Measurements from ENCODE around the gene MGRN1. TPM values are rescaled to one million over a fixed set of nuclear protein-coding genes. Genes with fewer than 3 reads are reported as not detected.

The MGRN1 gene
- total and polyA plus RNA-seq, 2 of the 13 experiments (the other 11 are each of a cell fraction or from before 2014, with no cell fraction given) = 11.9 to 12.6 TPM

DNA sequence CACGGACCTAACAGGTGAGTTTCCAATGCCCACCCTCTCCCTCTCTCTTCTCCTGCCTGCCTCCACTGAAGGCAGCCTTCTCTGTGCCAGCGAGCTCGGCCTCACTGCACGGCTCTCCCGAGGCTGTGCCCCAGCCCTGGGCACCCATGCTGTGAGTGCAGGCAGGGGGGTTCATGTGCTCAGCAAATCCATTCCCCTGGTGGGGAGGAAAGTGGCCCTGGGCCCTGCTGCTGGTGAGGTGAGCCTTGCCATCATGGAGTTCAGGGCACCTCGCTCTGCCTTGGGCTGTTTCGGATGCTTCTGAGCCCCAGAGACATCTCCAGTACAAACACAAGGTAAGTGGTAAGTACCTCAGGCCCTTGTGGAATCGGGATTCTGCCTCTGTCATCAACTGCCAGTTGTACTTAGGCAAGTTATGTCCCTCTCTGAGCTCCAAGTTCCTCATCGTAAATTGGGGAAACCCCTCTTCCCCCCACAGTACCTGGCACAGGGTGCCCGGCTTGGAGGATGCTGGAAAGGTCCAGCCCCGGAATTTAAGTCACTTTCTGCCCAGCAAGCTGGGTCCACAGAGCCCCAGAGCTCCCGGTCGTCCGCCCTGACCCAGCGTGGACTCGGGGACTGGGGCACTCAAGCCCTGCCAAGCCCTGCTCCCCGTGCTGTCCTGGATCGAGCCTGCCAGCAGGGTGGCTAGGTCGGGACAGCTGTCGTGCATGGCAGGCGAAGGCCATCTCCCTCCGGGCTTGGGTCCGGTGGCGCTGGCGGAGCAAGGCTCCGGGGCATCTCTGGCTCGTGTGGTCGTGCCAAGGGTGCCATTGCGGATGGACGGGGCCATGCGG is 68.1 kb downstream of the MGRN1 start (continued):
- peak; percentile 18 for TF ChIP-seq ZNF407 (CRISPR knock-in tag; IDR thresholded peaks at IDR 0.05; ENCODE audit: not compliant biosample characterization)
- peak; percentile 14; the same call in 1 of the 2 replicates for TF ChIP-seq ZNF768 (CRISPR knock-in tag; IDR thresholded peaks at IDR 0.05)
- TF ChIP-seq, protein P1, sequence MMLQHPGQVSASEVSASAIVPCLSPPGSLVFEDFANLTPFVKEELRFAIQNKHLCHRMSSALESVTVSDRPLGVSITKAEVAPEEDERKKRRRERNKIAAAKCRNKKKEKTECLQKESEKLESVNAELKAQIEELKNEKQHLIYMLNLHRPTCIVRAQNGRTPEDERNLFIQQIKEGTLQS (CRISPR knock-in tag; IDR thresholded peaks at IDR 0.05) = 0 out of 2 replicates have a peak, but pooled peaks have one; percentile 10
- TF ChIP-seq, protein P2, sequence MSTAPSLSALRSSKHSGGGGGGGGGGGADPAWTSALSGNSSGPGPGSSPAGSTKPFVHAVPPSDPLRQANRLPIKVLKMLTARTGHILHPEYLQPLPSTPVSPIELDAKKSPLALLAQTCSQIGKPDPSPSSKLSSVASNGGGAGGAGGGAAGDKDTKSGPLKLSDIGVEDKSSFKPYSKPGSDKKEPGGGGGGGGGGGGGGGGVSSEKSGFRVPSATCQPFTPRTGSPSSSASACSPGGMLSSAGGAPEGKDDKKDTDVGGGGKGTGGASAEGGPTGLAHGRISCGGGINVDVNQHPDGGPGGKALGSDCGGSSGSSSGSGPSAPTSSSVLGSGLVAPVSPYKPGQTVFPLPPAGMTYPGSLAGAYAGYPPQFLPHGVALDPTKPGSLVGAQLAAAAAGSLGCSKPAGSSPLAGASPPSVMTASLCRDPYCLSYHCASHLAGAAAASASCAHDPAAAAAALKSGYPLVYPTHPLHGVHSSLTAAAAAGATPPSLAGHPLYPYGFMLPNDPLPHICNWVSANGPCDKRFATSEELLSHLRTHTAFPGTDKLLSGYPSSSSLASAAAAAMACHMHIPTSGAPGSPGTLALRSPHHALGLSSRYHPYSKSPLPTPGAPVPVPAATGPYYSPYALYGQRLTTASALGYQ (CRISPR knock-in tag; IDR thresholded peaks at IDR 0.05) = 0 out of 2 replicates have a peak, but pooled peaks have one; percentile 7
- TF ChIP-seq MTA1 (CRISPR knock-in tag; IDR thresholded peaks at IDR 0.05; ENCODE audit: borderline replicate concordance) = 0 out of 2 replicates have a peak, but pooled peaks have one; percentile 8
- TF ChIP-seq EED (CRISPR knock-in tag; IDR thresholded peaks at IDR 0.05) = 0 out of 2 replicates have a peak, but pooled peaks have one; percentile 33
- TF ChIP-seq, protein P3, sequence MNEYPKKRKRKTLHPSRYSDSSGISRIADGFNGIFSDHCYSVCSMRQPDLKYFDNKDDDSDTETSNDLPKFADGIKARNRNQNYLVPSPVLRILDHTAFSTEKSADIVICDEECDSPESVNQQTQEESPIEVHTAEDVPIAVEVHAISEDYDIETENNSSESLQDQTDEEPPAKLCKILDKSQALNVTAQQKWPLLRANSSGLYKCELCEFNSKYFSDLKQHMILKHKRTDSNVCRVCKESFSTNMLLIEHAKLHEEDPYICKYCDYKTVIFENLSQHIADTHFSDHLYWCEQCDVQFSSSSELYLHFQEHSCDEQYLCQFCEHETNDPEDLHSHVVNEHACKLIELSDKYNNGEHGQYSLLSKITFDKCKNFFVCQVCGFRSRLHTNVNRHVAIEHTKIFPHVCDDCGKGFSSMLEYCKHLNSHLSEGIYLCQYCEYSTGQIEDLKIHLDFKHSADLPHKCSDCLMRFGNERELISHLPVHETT (CRISPR knock-in tag; conservative IDR thresholded peaks at IDR 0.05) = 0 out of 2 replicates have a peak, but pooled peaks have one; percentile 16
- TF ChIP-seq, protein P4, sequence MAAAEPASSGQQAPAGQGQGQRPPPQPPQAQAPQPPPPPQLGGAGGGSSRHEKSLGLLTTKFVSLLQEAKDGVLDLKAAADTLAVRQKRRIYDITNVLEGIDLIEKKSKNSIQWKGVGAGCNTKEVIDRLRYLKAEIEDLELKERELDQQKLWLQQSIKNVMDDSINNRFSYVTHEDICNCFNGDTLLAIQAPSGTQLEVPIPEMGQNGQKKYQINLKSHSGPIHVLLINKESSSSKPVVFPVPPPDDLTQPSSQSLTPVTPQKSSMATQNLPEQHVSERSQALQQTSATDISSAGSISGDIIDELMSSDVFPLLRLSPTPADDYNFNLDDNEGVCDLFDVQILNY (CRISPR knock-in tag; conservative IDR thresholded peaks at IDR 0.05) = 0 out of 2 replicates have a peak, but pooled peaks have one; percentile 9
- 0 out of 2 replicates have a peak, but pooled peaks have one; percentile 29 for TF ChIP-seq ZNF552 (CRISPR knock-in tag; IDR thresholded peaks at IDR 0.05; ENCODE audit: borderline replicate concordance)
- no peak for TF ChIP-seq NPAS2 (CRISPR knock-in tag; IDR thresholded peaks at IDR 0.05; ENCODE audit: borderline replicate concordance)

Measured in HepG2 (cell line).